Fibroblast of lung (primary cell): ENCODE measurements around the gene NOL4L. TPM values are rescaled to one million over a fixed set of nuclear protein-coding genes. Genes with fewer than 3 reads are reported as not detected.

Experiments used
- DNase-seq, 2 donors: peaks; one replicate each; pipeline versions ENCODE4 v3.0.0 to v3.0.0-alpha.2; 2010; ENCODE audit warnings: low read depth in 2 of 2
- H2AFZ ChIP-seq: 2 replicates; pipeline ENCODE4 v1.5.1; 2012; ENCODE audit warnings: low read length, control low read depth, inconsistent platforms
- H3K27ac ChIP-seq: 2 replicates; pipeline ENCODE4 v1.5.1; 2011; ENCODE audit warnings: low read length, control low read depth; ENCODE audit not compliant: insufficient read depth
- H3K27me3 ChIP-seq: 2 replicates; pipeline ENCODE4 v1.5.1; 2011; ENCODE audit warnings: mild to moderate bottlenecking, low read length; ENCODE audit not compliant: control insufficient read depth, insufficient read depth
- H3K36me3 ChIP-seq: 2 replicates; pipeline ENCODE4 v1.5.1; 2011; ENCODE audit warnings: low read length; ENCODE audit not compliant: control insufficient read depth, insufficient read depth
- H3K4me1 ChIP-seq: 2 replicates; pipeline ENCODE4 v1.5.1; 2011; ENCODE audit warnings: low read length; ENCODE audit not compliant: control insufficient read depth, insufficient read depth; ENCODE audit errors: extremely low read depth
- H3K4me2 ChIP-seq: 2 replicates; pipeline ENCODE4 v1.5.1; 2011; ENCODE audit warnings: low read length, control low read depth; ENCODE audit not compliant: insufficient read depth; ENCODE audit errors: extremely low read depth
- H3K4me3 ChIP-seq, 4 experiments: fragments of 200-600 bp in 1 of 4; sonication (generic) in 1 of 4; replicated peaks in 1 of 4; 2 replicates each; pipeline ENCODE4 v1.5.1; 2011 to 2016; ENCODE audit warnings: low read length in 4 of 4, low read depth in 3 of 4, mild to moderate bottlenecking in 3 of 4, control low read depth in 2 of 4, inconsistent platforms in 1 of 4, mixed read lengths in 1 of 4; ENCODE audit not compliant: insufficient read depth in 1 of 4; ENCODE audit errors: control extremely low read depth in 1 of 4
- H3K79me2 ChIP-seq: 2 replicates; pipeline ENCODE4 v1.5.1; 2012; ENCODE audit warnings: mild to moderate bottlenecking, low read length, inconsistent platforms; ENCODE audit not compliant: control insufficient read depth, insufficient read depth
- H3K9ac ChIP-seq: 2 replicates; pipeline ENCODE4 v1.5.1; 2011; ENCODE audit warnings: mild to moderate bottlenecking, low read length, control low read depth; ENCODE audit not compliant: insufficient read depth
- H3K9me3 ChIP-seq: 2 replicates; pipeline ENCODE4 v1.5.1; 2012; ENCODE audit warnings: low read depth, low read length; ENCODE audit not compliant: control insufficient read depth, insufficient read depth
- H4K20me1 ChIP-seq: 2 replicates; pipeline ENCODE4 v1.5.1; 2011; ENCODE audit warnings: low read length; ENCODE audit not compliant: control insufficient read depth, insufficient read depth; ENCODE audit errors: extremely low read depth
- EZH2 ChIP-seq: IDR thresholded peaks from 2 replicates; pipeline ENCODE4 v1.5.1; 2012; ENCODE audit warnings: low read length, control low read depth, mild to moderate bottlenecking; ENCODE audit errors: missing control alignments
- polyA plus RNA-seq, 2 donors: library from polyadenylated mRNA; depleted of rRNA in 1 of 2; stranded (reverse) in 1 of 2; unstranded in 1 of 2; fragments of >200 nt; gene quantifications; 2 replicates each; pipeline ENCODE4 v1.2.1, GENCODE V29; 2011 to 2012; ENCODE audit warnings: missing spikeins in 1 of 2
- total RNA-seq: library from RNA; depleted of rRNA; stranded (reverse); fragments of >200 nt; gene quantifications from 2 replicates; pipeline ENCODE4 v1.2.1, GENCODE V29; 2014
- TF ChIP-seq, protein P1 (sequence below), 2 donors: IDR thresholded peaks in 1 of 2; conservative IDR thresholded peaks in 1 of 2; 1 replicate in 1 of 2; 2 replicates in 1 of 2; pipeline ENCODE4 v1.5.1; 2011 to 2012; ENCODE audit warnings: low read length in 2 of 2, control low read depth in 1 of 2, inconsistent platforms in 1 of 2, low read depth in 1 of 2, mild to moderate bottlenecking in 1 of 2

Gene NOL4L
- total and polyA plus RNA-seq, 2 donors (not counting 1 experiment from before 2014, with no cell fraction given): 3.2 to 4.0 TPM

DNA sequence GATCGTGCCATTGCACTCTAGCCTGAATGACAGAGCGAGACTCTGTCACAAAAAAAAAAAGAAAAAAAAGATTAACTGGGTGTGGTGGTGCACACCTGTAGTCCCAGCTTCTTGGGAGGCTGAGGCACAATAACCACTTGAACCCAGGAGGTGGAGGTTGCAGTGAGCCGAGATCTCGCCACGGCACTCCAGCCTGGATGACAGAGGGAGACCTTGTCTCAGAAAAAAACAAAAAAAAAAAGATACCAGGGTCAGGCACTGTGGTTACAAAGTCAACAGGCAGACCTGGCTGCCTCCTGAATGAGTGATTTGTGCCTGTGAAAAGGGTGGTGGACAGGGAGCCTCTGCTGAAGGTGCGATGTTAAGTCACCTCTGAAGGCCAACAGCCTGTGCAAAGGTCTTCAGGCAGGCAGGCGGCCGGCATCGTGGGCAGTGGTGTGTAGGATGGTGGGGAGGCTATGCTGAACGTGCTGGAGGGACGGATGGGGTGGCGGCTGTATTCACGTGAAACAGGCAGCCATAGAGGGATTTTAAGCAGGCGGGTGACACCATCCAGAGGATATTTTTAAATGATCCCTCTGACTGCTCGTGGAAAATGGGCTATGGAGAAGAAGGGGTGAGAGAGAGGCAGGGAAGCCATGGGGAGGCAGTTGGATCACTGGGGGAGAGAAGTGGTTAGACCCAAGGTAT is 41.4 kb downstream of the NOL4L start:
- no peaks in the 10 kb centered on the region for H3K4me1 ChIP-seq

DNA sequence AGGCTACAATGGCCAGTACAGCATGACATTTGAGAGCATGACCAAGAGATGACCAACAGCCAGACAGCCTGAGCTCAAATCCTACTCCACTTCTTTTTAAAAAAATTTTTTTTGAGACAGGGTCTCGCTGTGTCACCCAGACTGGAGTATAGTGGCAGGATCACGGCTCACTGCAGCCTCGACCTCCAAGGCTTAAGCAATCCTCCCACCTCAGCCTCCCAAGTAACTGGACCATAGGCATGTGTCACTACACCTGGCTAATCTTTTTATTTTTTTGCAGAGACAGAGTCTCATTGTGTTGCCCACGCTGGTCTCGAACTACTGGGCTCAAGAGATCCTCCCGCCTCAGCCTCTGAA is 42.9 kb downstream of the NOL4L start:
- Histone ChIP-seq H3K4me1 (no peaks in the 10 kb centered on the region), H4K20me1 (no peaks in the 10 kb centered on the region), H3K79me2 (no peaks in the 10 kb centered on the region), H3K4me3 (no peak overlapping the region), H3K27me3 (no peaks in the 10 kb centered on the region), H3K36me3 (no peaks in the 10 kb centered on the region), H3K9me3 (no peaks in the 10 kb centered on the region), H3K9ac (no peak overlapping the region), H3K4me2 (no peak overlapping the region), H2AFZ (no peak overlapping the region), H3K27ac (no peak overlapping the region)
- DNase-seq: no peak
- TF ChIP-seq EZH2: no peak
- TF ChIP-seq, protein P1, sequence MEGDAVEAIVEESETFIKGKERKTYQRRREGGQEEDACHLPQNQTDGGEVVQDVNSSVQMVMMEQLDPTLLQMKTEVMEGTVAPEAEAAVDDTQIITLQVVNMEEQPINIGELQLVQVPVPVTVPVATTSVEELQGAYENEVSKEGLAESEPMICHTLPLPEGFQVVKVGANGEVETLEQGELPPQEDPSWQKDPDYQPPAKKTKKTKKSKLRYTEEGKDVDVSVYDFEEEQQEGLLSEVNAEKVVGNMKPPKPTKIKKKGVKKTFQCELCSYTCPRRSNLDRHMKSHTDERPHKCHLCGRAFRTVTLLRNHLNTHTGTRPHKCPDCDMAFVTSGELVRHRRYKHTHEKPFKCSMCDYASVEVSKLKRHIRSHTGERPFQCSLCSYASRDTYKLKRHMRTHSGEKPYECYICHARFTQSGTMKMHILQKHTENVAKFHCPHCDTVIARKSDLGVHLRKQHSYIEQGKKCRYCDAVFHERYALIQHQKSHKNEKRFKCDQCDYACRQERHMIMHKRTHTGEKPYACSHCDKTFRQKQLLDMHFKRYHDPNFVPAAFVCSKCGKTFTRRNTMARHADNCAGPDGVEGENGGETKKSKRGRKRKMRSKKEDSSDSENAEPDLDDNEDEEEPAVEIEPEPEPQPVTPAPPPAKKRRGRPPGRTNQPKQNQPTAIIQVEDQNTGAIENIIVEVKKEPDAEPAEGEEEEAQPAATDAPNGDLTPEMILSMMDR (conservative IDR thresholded peaks at IDR 0.05 in 1 of 2, IDR thresholded peaks at IDR 0.05 in 1 of 2; ENCODE audit: low read depth in 1 of 2, low read length in 2 of 2): no peak

More for the DNA sequence above, 41.4 kb downstream of the NOL4L start:
- Histone ChIP-seq H3K36me3 (no peaks in the 10 kb centered on the region), H3K27me3 (no peaks in the 10 kb centered on the region), H3K79me2 (no peaks in the 10 kb centered on the region), H2AFZ (no peak overlapping the region), H3K9ac (no peak overlapping the region), H4K20me1 (no peaks in the 10 kb centered on the region), H3K9me3 (no peaks in the 10 kb centered on the region), H3K4me2 (no peak overlapping the region), H3K4me3 (no peak overlapping the region), H3K27ac (no peak overlapping the region)
- TF ChIP-seq EZH2: no peak
- TF ChIP-seq, protein P1 (conservative IDR thresholded peaks at IDR 0.05 in 1 of 2, IDR thresholded peaks at IDR 0.05 in 1 of 2; ENCODE audit: low read depth in 1 of 2, low read length in 2 of 2): no peak
- no peak for DNase-seq

DNA sequence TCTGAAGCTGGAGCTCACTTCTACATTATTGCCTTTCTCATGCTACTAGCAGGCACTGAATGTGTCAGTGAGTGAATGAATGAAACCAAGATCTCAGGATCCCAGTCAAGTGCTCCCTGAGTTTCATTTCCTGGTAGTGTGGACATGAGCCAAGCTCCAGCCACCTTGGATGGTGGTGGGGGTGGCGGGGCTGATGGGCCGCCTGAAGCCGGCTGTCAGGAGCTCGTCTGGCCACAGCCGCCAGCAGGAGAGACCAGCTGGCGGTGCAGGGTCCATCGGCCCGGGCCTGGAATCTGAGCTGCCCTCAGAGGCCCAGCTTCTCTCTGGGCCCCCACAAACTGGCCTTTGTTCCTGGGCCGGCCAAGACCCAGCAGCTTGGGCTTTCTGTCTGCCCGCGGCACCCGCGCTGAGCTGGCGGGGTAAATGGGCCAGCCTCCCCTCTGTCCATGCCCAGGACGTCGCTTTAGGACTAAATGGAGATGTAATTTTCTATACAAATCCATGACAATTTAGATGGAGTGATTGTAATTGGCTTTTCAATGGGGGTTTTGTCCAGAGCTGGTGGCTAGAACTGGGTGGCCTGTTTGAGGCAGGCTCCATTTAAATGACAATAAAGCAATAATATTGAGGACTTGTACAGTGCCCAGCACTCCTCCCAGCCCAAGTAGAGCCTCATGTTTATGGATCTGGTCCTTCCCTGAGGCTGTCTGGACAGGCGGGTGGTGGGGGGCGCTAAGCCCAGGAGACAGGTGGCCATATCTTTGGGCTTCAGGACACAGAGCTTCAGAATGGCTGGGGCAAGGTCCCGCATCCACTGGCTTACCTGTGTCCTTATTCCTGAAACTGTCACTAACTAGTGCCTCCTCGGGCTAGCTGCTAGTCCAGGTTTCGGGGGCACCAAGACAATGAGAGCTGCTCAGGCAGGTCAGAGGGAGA is 43.5 kb downstream of the NOL4L start:
- Histone ChIP-seq H3K27me3 (no peaks in the 10 kb centered on the region), H3K4me3 (no peak overlapping the region)

More for the DNA sequence above, 43.5 kb downstream of the NOL4L start:
- Histone ChIP-seq H3K36me3 (no peaks in the 10 kb centered on the region), H3K4me2 (no peak overlapping the region), H3K79me2 (no peaks in the 10 kb centered on the region), H4K20me1 (no peaks in the 10 kb centered on the region), H2AFZ (no peak overlapping the region), H3K4me1 (no peaks in the 10 kb centered on the region), H3K9me3 (no peaks in the 10 kb centered on the region), H3K27ac (no peak overlapping the region), H3K9ac (no peak overlapping the region)
- no peak for DNase-seq
- TF ChIP-seq, protein P1 (conservative IDR thresholded peaks at IDR 0.05 in 1 of 2, IDR thresholded peaks at IDR 0.05 in 1 of 2; ENCODE audit: low read depth in 1 of 2, low read length in 2 of 2): no peak
- no peak for TF ChIP-seq EZH2
